SIG-M5 treated with dmso at 0.1 percent for 504 hours (cell line): ENCODE measurements around the gene MRPL19.

Experiments used
- DNase-seq: peaks from one replicate; lab custom pipeline; 2025; ENCODE audit not compliant: unreplicated experiment; lab: John Stamatoyannopoulos, UW

MRPL19 gene

DNA sequence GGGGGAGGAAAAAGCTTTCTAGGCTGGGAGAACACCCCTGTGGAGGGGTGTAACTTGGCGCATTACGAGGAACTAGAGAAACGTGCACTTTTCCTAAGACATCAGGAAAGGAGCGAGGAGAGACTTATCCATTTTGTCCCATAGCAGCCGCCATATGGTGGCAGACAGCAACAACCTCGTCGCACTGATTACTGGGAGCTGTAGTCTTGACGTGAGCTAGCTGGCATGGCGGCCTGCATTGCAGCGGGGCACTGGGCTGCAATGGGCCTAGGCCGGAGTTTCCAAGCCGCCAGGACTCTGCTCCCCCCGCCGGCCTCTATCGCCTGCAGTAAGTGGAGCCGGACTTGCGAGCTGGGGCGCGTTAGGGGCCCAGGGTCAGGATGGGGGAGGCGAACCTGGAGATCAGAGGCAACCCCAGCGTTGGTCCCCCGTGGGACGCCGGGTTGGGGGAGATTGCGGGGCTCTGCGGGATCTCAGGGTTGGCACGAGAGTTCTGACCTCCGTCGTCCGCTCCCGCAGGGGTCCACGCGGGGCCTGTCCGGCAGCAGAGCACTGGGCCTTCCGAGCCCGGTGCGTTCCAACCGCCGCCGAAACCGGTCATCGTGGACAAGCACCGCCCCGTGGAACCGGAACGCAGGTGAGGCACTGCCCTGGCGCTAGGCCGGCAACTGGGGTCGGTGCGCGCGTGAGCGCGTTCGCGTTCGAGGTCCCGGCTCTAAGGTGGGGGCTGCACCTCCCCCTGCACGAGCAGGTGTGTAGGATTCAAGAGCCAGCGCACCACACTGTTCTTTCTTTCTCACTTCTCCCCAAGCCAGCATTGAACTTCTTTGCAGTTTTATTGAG, at the start of gene MRPL19:
TSS of gene MRPL19 (plus strand) at position 201 of the 843 bp plus-strand sequence. CDS start at position 226, 25 bp downstream.
- peak; percentile 95 for DNase-seq

- no peak for DNase-seq
These were observed 49.8 kb upstream of the MRPL19 start for GRCh38 chr2:75596784-75597183.

DNA sequence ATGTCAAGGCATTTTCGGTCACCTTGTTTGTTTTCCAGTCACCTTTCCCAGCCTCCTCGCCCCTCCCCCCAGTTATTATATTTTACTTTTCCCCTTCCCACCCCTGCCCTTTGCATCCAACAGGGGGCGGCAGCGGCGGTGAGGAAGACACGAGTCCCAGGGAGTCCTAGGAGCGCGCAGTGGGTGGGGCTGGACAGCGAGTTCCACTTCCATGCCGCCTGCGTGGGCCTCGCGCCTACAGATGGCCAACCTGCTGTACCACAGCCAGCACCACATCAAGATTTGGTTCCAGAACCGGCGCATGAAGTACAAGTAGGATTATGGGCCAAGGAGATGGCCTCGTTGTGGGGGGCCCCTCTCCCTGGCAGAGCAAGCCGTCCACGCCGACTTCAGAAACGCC, 48.6 kb upstream of the MRPL19 start:
- no peak for DNase-seq

DNA sequence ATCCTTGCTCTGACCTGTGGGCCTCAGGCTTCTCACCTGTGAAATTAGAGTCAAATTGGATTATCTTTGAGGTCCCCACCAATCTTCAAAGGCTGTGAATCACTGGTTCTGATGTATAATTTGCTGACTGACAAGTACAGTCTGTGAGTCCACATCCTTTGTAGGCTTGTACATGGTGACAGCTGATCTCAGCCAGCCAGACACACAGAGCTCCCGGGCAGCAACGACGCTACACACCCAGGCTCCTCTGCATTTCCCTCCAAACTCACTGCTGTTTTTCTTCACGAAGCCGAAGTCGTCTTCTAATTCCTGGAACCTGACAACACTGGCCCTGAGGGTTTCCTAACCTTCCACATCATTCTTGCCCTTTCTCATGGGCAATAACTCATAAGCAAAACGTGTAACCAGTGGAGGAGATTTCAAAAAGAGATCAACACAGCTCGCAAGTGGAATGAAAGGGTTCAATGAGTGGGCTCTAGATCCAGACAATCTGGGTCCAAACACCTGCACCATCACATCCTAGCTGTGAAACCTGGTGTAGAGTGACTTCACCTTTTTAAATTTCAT, 47.9 kb upstream of the MRPL19 start:
- DNase-seq: no peak

DNA sequence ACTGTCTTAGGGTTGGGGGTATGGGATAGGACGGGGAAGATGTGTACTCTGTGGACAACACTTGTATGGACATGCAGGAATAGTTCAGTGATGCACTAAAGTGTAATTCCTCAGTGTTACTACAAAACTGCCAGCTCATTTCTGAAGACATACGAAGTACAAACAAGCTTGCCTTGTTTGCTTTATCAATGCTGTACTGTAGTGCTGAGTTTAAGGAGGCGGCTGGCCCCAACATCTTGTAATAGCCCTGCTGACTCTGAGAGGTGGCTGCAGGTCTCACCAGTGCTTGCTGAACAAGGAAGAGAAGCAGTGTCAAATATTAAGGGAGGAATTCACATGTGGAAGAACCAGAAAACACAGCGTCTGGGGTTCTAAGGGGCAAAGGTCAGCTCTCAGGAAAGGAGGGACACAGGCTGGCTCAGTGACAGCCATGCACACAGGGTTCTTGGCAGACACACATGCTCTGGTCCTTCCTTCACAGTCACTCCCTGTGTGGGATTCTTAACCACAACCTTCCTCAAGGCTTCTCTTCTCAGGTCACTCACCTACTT, 46.0 kb upstream of the MRPL19 start:
- DNase-seq: no peak

GRCh38 chr2:75602724-75603342, 43.8 kb upstream of the MRPL19 start:
- DNase-seq: no peak

GRCh38 chr2:75603477-75603876, 43.1 kb upstream of the MRPL19 start:
- DNase-seq: no peak

DNA sequence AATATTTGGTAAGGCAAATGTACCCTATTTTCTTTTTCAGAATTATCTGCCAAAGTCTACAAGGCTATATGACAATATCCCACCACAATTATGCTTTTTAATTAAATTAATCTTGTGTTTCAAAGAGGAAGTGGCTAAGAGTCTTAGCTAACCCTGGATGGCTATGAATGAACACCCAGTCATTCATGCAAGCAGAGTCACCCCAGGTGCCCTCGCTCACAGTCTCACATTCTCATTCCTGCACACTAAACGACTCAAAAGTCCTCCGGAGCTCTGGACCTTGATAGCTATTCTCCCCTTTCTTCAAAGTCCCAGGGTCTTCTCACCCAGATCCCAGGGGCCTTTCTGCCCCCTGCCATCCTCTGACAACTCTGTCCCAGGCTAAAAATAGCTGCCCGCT, 42.1 kb upstream of the MRPL19 start:
- no peak for DNase-seq

DNA sequence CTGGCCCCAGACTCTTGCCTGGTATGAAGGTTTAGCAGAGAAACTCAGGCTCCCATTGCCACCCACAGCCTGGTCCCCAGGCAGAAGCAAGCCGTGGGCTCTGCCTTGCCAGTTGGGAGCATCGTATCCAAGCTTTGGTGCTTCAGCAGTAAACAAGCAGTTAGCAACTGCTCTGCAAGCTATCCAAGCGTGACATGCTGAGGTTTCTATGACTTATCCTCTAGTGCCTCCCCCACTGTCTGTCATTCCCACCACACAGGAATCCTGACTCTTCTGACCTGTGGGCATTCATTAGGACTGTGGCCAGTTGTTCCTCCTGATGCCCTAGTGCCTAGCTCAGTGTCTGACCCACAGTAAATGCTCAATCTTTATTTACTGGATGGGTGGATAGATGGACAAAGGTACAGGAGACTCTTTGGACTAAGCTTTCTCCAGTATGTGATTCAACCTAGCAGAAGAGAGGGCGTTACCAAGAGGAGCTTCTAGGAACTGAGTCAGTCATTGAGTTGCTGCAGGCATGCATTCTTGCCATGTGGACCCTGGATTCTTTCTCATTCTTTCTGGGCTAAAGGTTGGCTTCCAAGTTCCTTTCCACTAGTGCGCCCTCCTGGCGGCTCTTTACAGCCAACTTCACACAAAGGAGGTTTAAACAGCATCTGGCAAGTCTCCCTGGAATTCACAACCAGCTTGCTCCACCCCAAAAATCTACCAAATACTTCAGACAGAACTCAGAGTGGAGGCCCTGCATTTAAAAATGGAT, 40.6 kb upstream of the MRPL19 start:
- no peak for DNase-seq

- no peak for DNase-seq
These were observed 39.7 kb upstream of the MRPL19 start for GRCh38 chr2:75606761-75607399.

GRCh38 chr2:75607400-75607798, 39.2 kb upstream of the MRPL19 start:
- DNase-seq: no peak

GRCh38 chr2:75607988-75608683, 38.4 kb upstream of the MRPL19 start:
- no peak for DNase-seq

GRCh38 chr2:75608684-75609333, 37.8 kb upstream of the MRPL19 start:
- DNase-seq: peak; percentile 33

- no peak for DNase-seq
These were observed 37.3 kb upstream of the MRPL19 start for GRCh38 chr2:75609334-75609689.

DNA sequence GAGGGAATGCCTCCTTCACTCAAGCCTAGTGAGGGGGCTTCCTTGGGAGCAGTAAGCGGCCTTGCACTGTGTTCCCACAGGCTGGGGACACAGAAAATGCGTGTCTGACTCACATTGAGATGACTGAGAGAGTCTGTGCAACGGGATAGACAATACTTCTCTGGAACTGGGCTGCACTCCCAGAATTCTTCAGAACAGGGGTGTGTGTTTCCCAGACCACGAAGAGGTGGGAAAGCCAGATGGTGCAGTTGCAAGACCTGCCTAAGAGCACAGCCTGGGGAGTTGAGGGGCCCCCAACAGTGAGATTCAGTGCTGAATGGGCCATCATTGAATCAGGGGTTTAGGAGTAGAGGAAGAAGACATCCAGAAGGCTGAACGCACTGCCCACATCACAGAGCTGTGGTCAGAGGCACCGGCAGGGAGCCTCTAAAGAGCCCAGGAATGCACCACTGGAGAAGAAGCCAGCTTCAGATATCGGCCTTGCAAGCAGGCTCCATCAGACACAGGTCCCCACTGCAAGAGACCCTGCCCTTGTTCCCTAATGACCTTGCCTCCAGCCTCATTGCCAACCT, 36.6 kb upstream of the MRPL19 start:
- DNase-seq: no peak

GRCh38 chr2:75610671-75611070, 35.9 kb upstream of the MRPL19 start:
- no peak for DNase-seq

DNA sequence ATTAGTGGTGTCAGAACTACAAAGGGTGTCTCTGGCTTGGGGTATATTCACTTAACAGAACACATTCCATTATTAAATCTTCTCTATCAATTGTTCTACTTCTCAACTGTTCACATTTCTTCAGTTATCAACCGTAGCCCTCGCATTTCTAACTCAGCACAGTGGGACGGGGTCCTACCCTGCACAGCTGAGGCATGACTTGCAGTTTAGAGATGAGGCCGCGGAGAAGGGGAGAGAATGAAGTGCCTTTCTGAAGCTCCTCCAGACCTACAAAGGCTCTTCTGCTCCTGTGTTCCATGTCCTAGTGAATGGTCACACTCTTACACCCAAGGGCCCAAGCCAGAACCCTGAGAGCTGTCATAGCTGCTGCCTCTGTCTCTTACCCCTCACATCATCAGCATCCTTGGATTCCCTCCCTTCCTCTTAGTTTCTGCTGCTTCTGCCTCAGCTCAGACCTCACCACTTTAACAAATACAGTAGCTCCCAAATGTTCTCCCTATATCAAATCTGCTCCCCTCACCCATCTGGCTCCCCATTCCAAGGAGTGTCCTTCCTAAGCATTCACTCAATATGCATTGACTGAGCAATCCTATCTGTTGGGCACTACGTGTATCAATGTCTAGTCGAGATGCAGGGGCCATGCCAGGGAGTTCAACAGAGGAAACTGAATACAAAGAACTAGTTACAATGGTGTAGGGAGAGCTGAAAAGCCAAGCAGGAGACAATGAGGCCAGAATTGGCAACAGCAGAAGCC, 34.3 kb upstream of the MRPL19 start:
- no peak for DNase-seq

GRCh38 chr2:75612862-75613243, 33.7 kb upstream of the MRPL19 start:
- DNase-seq: no peak
